ENCODE results near the gene ROBO1.

The ROBO1 gene

GRCh38 chr3:79773291-79773690 lies 5.5 kb upstream of the ROBO1 start:
- no peak for TF ChIP-seq CTCF (conservative IDR thresholded peaks at IDR 0.05; ENCODE audit: control insufficient read depth, insufficient read depth, low read depth, low read length)
- DNase-seq (ENCODE audit: low read depth): no peak
- H3K4me3 ChIP-seq (ENCODE audit: control insufficient read depth, low read depth, low read length): no peak overlapping the region

DNA sequence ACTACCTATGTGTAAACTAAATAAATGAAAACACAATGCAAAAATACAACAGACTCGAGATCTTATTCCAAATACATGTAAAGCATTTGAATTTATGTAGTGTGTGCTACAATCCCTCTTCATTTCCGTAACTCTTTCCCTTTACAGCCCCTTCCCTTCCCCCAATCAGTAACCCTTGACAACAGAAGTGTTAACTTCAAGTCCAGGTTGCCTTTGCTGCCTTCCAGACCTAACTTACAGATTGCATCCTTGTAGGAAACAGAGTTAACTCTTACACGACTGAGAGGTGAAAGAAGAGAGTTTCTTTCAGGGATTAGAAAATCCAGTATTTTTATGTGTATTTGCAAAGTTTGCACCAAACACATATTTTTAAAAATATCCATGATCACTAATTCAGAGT lies 1.4 kb upstream of the ROBO1 start:
- H3K4me3 ChIP-seq (ENCODE audit: control insufficient read depth, low read depth, low read length): no peak overlapping the region
- TF ChIP-seq CTCF (conservative IDR thresholded peaks at IDR 0.05; ENCODE audit: control insufficient read depth, insufficient read depth, low read depth, low read length): no peak
- DNase-seq (ENCODE audit: low read depth): no peak

DNA sequence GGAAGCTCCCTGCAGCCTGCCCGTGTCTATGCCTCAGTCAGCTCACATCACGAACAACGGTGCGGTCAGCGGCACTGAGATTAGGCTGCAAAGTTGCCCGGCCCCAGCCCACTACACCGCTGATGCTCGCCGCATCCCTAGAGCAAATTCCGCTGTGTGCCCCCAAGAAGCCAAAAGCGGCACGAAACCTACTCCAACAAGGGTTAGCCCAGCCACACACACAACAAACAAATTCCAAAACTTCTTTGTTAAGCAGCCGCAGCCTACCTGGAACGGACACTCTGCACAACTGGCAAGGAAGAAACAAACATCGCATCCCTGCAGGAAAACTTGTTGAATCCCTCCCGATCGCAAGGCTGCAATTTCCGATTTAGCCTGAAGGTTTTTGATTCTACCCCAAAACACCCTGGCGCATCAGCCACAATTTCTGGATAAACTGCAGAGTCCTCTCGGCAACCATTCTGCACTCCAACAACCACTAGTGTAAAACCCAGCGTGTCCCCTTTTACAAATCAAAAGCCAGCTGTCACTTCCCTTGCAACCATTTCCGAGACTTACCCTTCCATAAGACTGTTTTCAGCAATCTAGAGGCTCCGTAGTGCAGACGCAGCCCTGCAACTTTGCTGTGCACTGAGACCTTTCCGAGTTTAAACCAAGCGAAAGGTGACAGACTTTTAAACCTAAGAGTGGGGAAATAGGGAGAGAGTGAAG lies 449 bp downstream of the ROBO1 start:
- TF ChIP-seq CTCF (conservative IDR thresholded peaks at IDR 0.05; ENCODE audit: control insufficient read depth, insufficient read depth, low read depth, low read length): no peak
- no peak overlapping the region for H3K4me3 ChIP-seq (ENCODE audit: control insufficient read depth, low read depth, low read length)
- no peak for DNase-seq (ENCODE audit: low read depth)

DNA sequence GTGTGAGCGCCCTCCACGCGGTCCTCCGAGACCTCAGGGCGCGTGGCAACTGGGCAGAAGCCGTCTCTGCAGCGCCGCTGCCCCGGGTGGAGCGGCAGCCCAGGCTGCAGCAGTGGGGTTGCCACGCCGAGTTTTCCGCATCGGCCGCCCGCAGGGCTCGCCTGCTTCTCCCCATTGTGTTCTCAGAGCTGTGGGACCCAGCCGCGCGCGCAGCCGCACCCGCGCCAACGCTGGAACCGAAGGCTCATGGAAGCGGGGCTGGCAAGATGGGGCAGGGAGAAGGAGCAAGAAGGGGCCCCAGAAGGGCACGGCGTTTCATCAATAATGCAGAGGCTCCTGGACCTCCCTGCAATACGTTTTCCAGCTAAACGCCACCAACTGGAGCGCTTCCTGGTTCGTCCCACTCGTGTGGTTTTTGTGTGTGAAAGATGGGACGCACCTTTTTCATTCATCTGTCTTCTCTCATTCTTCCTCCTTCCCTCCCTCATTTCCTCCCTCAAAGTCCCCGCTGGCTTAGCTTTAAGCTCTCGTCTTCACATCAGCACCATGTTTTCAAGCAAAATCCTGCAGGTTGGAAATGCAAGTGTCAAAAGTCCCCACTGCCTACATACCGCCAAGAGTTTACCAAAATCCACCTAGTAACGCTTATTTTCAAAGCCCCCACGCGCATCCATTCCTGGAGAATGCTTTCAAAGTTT lies 1.2 kb downstream of the ROBO1 start:
- TF ChIP-seq CTCF (conservative IDR thresholded peaks at IDR 0.05; ENCODE audit: control insufficient read depth, insufficient read depth, low read depth, low read length): no peak
- H3K4me3 ChIP-seq (ENCODE audit: control insufficient read depth, low read depth, low read length): no peak overlapping the region
- no peak for DNase-seq (ENCODE audit: low read depth)

- H3K4me3 ChIP-seq (ENCODE audit: control insufficient read depth, low read depth, low read length): no peak overlapping the region
- DNase-seq (ENCODE audit: low read depth): no peak
- TF ChIP-seq CTCF (conservative IDR thresholded peaks at IDR 0.05; ENCODE audit: control insufficient read depth, insufficient read depth, low read depth, low read length): no peak
These were observed 1.9 kb downstream of the ROBO1 start for GRCh38 chr3:79765911-79766310.

DNA sequence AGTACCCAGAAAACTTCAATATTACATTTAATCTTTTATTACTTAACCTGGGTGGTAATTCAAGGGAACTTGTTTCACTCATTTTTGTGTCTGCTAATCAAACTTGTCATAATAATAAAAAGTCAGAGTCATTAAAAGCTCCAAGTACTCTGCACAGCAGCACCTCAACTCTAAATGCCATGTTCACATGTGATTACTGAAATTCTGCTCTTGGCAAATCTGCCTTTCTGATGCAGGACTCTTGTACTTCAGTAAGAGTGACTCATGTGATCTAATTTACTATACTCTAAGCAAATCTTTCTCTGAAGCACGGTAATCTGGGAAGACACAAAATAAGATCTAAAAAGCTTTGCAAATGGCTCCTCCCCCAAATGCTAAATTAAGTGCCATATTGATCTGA lies 6.4 kb downstream of the ROBO1 start:
- no peak overlapping the region for H3K4me3 ChIP-seq (ENCODE audit: control insufficient read depth, low read depth, low read length)
- DNase-seq (ENCODE audit: low read depth): no peak
- TF ChIP-seq CTCF (conservative IDR thresholded peaks at IDR 0.05; ENCODE audit: control insufficient read depth, insufficient read depth, low read depth, low read length): no peak
